HepG2 (cell line): ENCODE data around the gene GUK1. TPM values are rescaled to one million over a fixed set of nuclear protein-coding genes. Genes with fewer than 3 reads are reported as not detected.

Source experiments
- ARID4A ChIP-seq: sonication (generic); formaldehyde crosslinking; IDR thresholded peaks from 2 replicates; pipeline ENCODE4 v1.5.0; 2020; ENCODE audit warnings: mild to moderate bottlenecking, missing genetic modification reagents, borderline replicate concordance
- ATF4 ChIP-seq, 2 experiments: fragments of 450-650 bp in 1 of 2; sonication (generic) in 1 of 2; formaldehyde crosslinking; IDR thresholded peaks; 2 replicates each; pipeline versions ENCODE4 v1.5.0 to v1.8.0; 2020 to 2022; ENCODE audit warnings: mild to moderate bottlenecking in 1 of 2, missing genetic modification reagents in 1 of 2
- ATF5 ChIP-seq: sonication (generic); formaldehyde crosslinking; IDR thresholded peaks from 2 replicates; pipeline ENCODE4 v1.4.0; 2020; ENCODE audit warnings: mild to moderate bottlenecking, low read depth, missing genetic modification reagents
- ATF6 ChIP-seq: sonication (generic); formaldehyde crosslinking; conservative IDR thresholded peaks from 2 replicates; pipeline ENCODE4 v1.4.0; 2020; ENCODE audit warnings: missing genetic modification reagents
- DMAP1 ChIP-seq: IDR thresholded peaks from 2 replicates; pipeline ENCODE4 v1.6.1; 2016
- DNMT3B ChIP-seq: conservative IDR thresholded peaks from 2 replicates; pipeline ENCODE4 v1.6.1; 2016; ENCODE audit warnings: missing biosample characterization, control low read depth
- GABPA ChIP-seq, 2 experiments: IDR thresholded peaks; 2 replicates each; pipeline ENCODE4 v1.6.1; 2011 to 2016; ENCODE audit warnings: low read depth in 2 of 2, low read length in 1 of 2, missing biosample characterization in 1 of 2, missing genetic modification characterization in 1 of 2
- GATAD2A ChIP-seq: IDR thresholded peaks from 2 replicates; pipeline ENCODE4 v1.6.1; 2016
- HES4 ChIP-seq: sonication (generic); formaldehyde crosslinking; IDR thresholded peaks from 2 replicates; pipeline ENCODE4 v1.9.0; 2021; ENCODE audit warnings: mild to moderate bottlenecking, missing genetic modification reagents, borderline replicate concordance
- NCOA1 ChIP-seq: sonication (generic); formaldehyde crosslinking; IDR thresholded peaks from 2 replicates; pipeline ENCODE4 v1.9.0; 2021; ENCODE audit warnings: missing genetic modification reagents
- RBFOX2 ChIP-seq: fragments of 200-400 bp; formaldehyde crosslinking; IDR thresholded peaks from 2 replicates; pipeline ENCODE4 v1.6.1; 2017; ENCODE audit warnings: low read depth, mild to moderate bottlenecking, low read length
- SIN3A ChIP-seq: IDR thresholded peaks from 2 replicates; pipeline ENCODE4 v1.6.1; 2011; ENCODE audit warnings: low read depth, mild to moderate bottlenecking, control low read depth, low read length, borderline replicate concordance
- ZMAT5 ChIP-seq: sonication (generic); formaldehyde crosslinking; IDR thresholded peaks from 2 replicates; pipeline ENCODE4 v1.5.0; 2020; ENCODE audit warnings: mild to moderate bottlenecking, low read depth, missing genetic modification reagents, borderline replicate concordance
- ZNF546 ChIP-seq: sonication (generic); formaldehyde crosslinking; conservative IDR thresholded peaks from 2 replicates; pipeline ENCODE4 v1.8.1; 2023; ENCODE audit warnings: mild to moderate bottlenecking, missing genetic modification reagents
- ZNF563 ChIP-seq: sonication (generic); formaldehyde crosslinking; IDR thresholded peaks from 2 replicates; pipeline ENCODE4 v1.8.0; 2022; ENCODE audit warnings: mild to moderate bottlenecking, moderate library complexity, missing genetic modification reagents
- ZNF749 ChIP-seq: sonication (generic); formaldehyde crosslinking; IDR thresholded peaks from 2 replicates; pipeline ENCODE4 v1.8.0; 2022; ENCODE audit warnings: mild to moderate bottlenecking, missing genetic modification reagents, moderate library complexity, borderline replicate concordance
- ZNF768 ChIP-seq: sonication (generic); formaldehyde crosslinking; IDR thresholded peaks from 2 replicates; pipeline ENCODE4 v1.4.0; 2020; ENCODE audit warnings: missing genetic modification reagents
- polyA plus RNA-seq, 8 experiments: library from polyadenylated mRNA; depleted of rRNA in 3 of 8; stranded (reverse) in 7 of 8; unstranded in 1 of 8; fragments of >200 nt; fragmentation: Illumina TruSeq in 4 of 8; extraction: Trizol in 4 of 8; gene quantifications; 2 replicates each; pipeline versions ENCODE4 v1.2.1 to v1.2.3, GENCODE V29; 2011 to 2016; ENCODE audit warnings: low read depth in 4 of 8, missing spikeins in 1 of 8, mixed read lengths in 1 of 8; ENCODE audit not compliant: insufficient read depth in 1 of 8
- total RNA-seq, 5 experiments: library from RNA; depleted of rRNA; stranded (reverse); fragments of >200 nt; fragmentation: Illumina TruSeq; extraction: Trizol; gene quantifications; 2 replicates each; pipeline ENCODE4 v1.2.3, GENCODE V29; 2016; ENCODE audit warnings: low read depth in 1 of 5
- TF ChIP-seq, protein P1 (sequence below): sonication (generic); formaldehyde crosslinking; IDR thresholded peaks from 2 replicates; pipeline ENCODE4 v1.8.0; 2022; ENCODE audit warnings: mild to moderate bottlenecking, missing genetic modification reagents

Gene GUK1
- total and polyA plus RNA-seq, 2 of the 13 experiments (the other 11 are each of a cell fraction or from before 2014, with no cell fraction given), result 116 to 154 TPM

GRCh38 chr1:228109073-228109961 lies 30.8 kb upstream of the GUK1 start, which contains the start of gene MRPL55 (continued):
- TF ChIP-seq ATF4 (CRISPR knock-in tag; IDR thresholded peaks at IDR 0.05) (peak in 1 of 2 experiments; percentile 91; a peak in 2 of 4 replicates), HES4 (peak; percentile 73; the same call in 1 of the 2 replicates), ARID4A (CRISPR knock-in tag) (peak; percentile 96), ZMAT5 (CRISPR knock-in tag) (no peak), ZNF563 (CRISPR knock-in tag) (peak; percentile 97), ZNF546 (CRISPR knock-in tag) (peak; percentile 82; the same call in 1 of the 2 replicates), NCOA1 (CRISPR knock-in tag) (no peak), ZNF749 (CRISPR knock-in tag) (0 out of 2 replicates have a peak, but pooled peaks have one; percentile 29), DMAP1 (peak; percentile 78), ZNF768 (CRISPR knock-in tag) (0 out of 2 replicates have a peak, but pooled peaks have one; percentile 28), ATF6 (CRISPR knock-in tag) (no peak), GABPA (IDR thresholded peaks at IDR 0.05; ENCODE audit: low read depth, low read length) (no peak), GABPA (CRISPR knock-in tag; IDR thresholded peaks at IDR 0.05; ENCODE audit: low read depth) (0 out of 2 replicates have a peak, but pooled peaks have one; percentile 8), GATAD2A (CRISPR knock-in tag) (peak; percentile 60), RBFOX2 (peak; percentile 91), SIN3A (peak; percentile 87), DNMT3B (CRISPR knock-in tag) (no peak), ATF5 (no peak; the same call in 1 of the 2 replicates)
- TF ChIP-seq, protein P1, sequence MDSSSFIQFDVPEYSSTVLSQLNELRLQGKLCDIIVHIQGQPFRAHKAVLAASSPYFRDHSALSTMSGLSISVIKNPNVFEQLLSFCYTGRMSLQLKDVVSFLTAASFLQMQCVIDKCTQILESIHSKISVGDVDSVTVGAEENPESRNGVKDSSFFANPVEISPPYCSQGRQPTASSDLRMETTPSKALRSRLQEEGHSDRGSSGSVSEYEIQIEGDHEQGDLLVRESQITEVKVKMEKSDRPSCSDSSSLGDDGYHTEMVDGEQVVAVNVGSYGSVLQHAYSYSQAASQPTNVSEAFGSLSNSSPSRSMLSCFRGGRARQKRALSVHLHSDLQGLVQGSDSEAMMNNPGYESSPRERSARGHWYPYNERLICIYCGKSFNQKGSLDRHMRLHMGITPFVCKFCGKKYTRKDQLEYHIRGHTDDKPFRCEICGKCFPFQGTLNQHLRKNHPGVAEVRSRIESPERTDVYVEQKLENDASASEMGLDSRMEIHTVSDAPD (CRISPR knock-in tag), result no peak
